ENCODE results near the gene SARDH.

SARDH gene

DNA sequence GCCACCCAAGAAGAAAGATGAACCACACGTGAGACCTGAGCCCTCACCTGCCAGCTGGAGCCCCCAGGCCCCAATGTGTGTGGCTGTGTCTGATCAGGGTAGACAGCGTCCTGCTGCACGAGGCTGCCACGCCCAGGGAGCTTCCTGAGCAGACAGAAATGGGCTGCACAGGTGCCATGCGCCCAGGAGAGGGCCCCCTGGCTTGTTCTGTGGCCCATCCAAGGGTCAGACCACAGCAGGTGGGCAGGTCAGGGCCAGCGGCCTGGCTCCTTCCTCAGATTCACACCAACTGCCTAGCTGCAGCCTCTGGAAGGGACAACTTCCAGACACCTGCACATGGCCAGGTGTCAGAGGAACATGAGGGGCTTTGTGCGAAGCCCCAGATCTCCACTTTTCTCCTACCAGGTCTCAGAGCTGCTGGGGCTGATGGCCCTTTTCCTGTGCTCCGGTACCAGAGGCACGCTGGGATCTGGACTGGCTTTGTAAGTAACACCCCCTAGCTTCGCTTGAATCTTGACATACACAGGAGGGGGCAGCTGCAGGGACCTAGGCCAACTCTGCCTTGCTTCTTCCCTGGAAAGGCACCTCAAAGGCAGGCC, 10.8 kb downstream of the SARDH start:
- H3K9me2 ChIP-seq (replicated peaks; ENCODE audit: low read depth, low read length) = no peaks in the 10 kb centered on the region
- peak overlapping the region; percentile 39 for H3K4me3 ChIP-seq (ENCODE audit: low read length, poor library complexity, severe bottlenecking)
- H4K20me1 ChIP-seq (ENCODE audit: insufficient read depth, low read length, poor library complexity, severe bottlenecking) = no peaks in the 10 kb centered on the region
- no peaks in the 10 kb centered on the region for H3K79me2 ChIP-seq (ENCODE audit: insufficient read depth, low read length)
- TF ChIP-seq, protein P1, sequence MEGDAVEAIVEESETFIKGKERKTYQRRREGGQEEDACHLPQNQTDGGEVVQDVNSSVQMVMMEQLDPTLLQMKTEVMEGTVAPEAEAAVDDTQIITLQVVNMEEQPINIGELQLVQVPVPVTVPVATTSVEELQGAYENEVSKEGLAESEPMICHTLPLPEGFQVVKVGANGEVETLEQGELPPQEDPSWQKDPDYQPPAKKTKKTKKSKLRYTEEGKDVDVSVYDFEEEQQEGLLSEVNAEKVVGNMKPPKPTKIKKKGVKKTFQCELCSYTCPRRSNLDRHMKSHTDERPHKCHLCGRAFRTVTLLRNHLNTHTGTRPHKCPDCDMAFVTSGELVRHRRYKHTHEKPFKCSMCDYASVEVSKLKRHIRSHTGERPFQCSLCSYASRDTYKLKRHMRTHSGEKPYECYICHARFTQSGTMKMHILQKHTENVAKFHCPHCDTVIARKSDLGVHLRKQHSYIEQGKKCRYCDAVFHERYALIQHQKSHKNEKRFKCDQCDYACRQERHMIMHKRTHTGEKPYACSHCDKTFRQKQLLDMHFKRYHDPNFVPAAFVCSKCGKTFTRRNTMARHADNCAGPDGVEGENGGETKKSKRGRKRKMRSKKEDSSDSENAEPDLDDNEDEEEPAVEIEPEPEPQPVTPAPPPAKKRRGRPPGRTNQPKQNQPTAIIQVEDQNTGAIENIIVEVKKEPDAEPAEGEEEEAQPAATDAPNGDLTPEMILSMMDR (conservative IDR thresholded peaks at IDR 0.05; ENCODE audit: low read length) = peak; percentile 66
- no peak for TF ChIP-seq EZH2phosphoT487 (IDR thresholded peaks at IDR 0.05; ENCODE audit: borderline replicate concordance)
- H3K4me1 ChIP-seq (ENCODE audit: insufficient read depth, low read length, poor library complexity, severe bottlenecking) = peaks cover 15% of the 10 kb centered on the region
- H3F3A ChIP-seq (ENCODE audit: low read depth) = no peaks in the 10 kb centered on the region
- H2AFZ ChIP-seq (ENCODE audit: low read length) = no peak overlapping the region
- H3K27me3 ChIP-seq (ENCODE audit: insufficient read depth, low read length, poor library complexity, severe bottlenecking) = no peaks in the 10 kb centered on the region
- no peak overlapping the region for H3K9ac ChIP-seq (ENCODE audit: low read depth, low read length, poor library complexity, severe bottlenecking)
- no peaks in the 10 kb centered on the region for H3K9me3 ChIP-seq (ENCODE audit: insufficient read depth, low read depth, low read length)
- H3K4me2 ChIP-seq (ENCODE audit: low read depth, low read length, poor library complexity, severe bottlenecking) = peak overlapping the region; percentile 60
- H3K36me3 ChIP-seq (ENCODE audit: insufficient read depth, low read length) = no peaks in the 10 kb centered on the region

- H3K4me1 ChIP-seq (ENCODE audit: insufficient read depth, low read length, poor library complexity, severe bottlenecking) = peaks cover 15% of the 10 kb centered on the region
- H3K4me2 ChIP-seq (ENCODE audit: low read depth, low read length, poor library complexity, severe bottlenecking) = peak overlapping the region; percentile 60
- H3K27me3 ChIP-seq (ENCODE audit: insufficient read depth, low read length, poor library complexity, severe bottlenecking) = no peaks in the 10 kb centered on the region
- H3K79me2 ChIP-seq (ENCODE audit: insufficient read depth, low read length) = no peaks in the 10 kb centered on the region
- no peak for TF ChIP-seq EZH2phosphoT487 (IDR thresholded peaks at IDR 0.05; ENCODE audit: borderline replicate concordance)
- TF ChIP-seq, protein P1 (conservative IDR thresholded peaks at IDR 0.05; ENCODE audit: low read length) = peak; percentile 68
- no peaks in the 10 kb centered on the region for H3K9me2 ChIP-seq (replicated peaks; ENCODE audit: low read depth, low read length)
- H3K36me3 ChIP-seq (ENCODE audit: insufficient read depth, low read length) = no peaks in the 10 kb centered on the region
- H3K4me3 ChIP-seq (ENCODE audit: low read length, poor library complexity, severe bottlenecking) = peak overlapping the region; percentile 39
- H3K9ac ChIP-seq (ENCODE audit: low read depth, low read length, poor library complexity, severe bottlenecking) = peak overlapping the region; percentile 15
- no peaks in the 10 kb centered on the region for H4K20me1 ChIP-seq (ENCODE audit: insufficient read depth, low read length, poor library complexity, severe bottlenecking)
- no peaks in the 10 kb centered on the region for H3F3A ChIP-seq (ENCODE audit: low read depth)
- no peaks in the 10 kb centered on the region for H3K9me3 ChIP-seq (ENCODE audit: insufficient read depth, low read depth, low read length)
- H2AFZ ChIP-seq (ENCODE audit: low read length) = no peak overlapping the region
Measured at GRCh38 chr9:133726401-133727276, 11.5 kb downstream of the SARDH start.

GRCh38 chr9:133725886-133726285, 12.3 kb downstream of the SARDH start:
- no peak overlapping the region for H3K9ac ChIP-seq (ENCODE audit: low read depth, low read length, poor library complexity, severe bottlenecking)
- H2AFZ ChIP-seq (ENCODE audit: low read length) = no peak overlapping the region
- no peaks in the 10 kb centered on the region for H3F3A ChIP-seq (ENCODE audit: low read depth)
- peaks cover 15% of the 10 kb centered on the region for H3K4me1 ChIP-seq (ENCODE audit: insufficient read depth, low read length, poor library complexity, severe bottlenecking)
- no peaks in the 10 kb centered on the region for H3K36me3 ChIP-seq (ENCODE audit: insufficient read depth, low read length)
- H3K4me2 ChIP-seq (ENCODE audit: low read depth, low read length, poor library complexity, severe bottlenecking) = no peak overlapping the region
- no peaks in the 10 kb centered on the region for H4K20me1 ChIP-seq (ENCODE audit: insufficient read depth, low read length, poor library complexity, severe bottlenecking)
- H3K9me2 ChIP-seq (replicated peaks; ENCODE audit: low read depth, low read length) = no peaks in the 10 kb centered on the region
- H3K79me2 ChIP-seq (ENCODE audit: insufficient read depth, low read length) = no peaks in the 10 kb centered on the region
- H3K4me3 ChIP-seq (ENCODE audit: low read length, poor library complexity, severe bottlenecking) = no peak overlapping the region
- H3K9me3 ChIP-seq (ENCODE audit: insufficient read depth, low read depth, low read length) = no peaks in the 10 kb centered on the region
- H3K27me3 ChIP-seq (ENCODE audit: insufficient read depth, low read length, poor library complexity, severe bottlenecking) = no peaks in the 10 kb centered on the region
- TF ChIP-seq, protein P1 (conservative IDR thresholded peaks at IDR 0.05; ENCODE audit: low read length) = no peak
- TF ChIP-seq EZH2phosphoT487 (IDR thresholded peaks at IDR 0.05; ENCODE audit: borderline replicate concordance) = no peak
